ENCODE measurements around the gene TOX3.

Gene TOX3

GRCh38 chr16:52399116-52399515, 147.8 kb downstream of the TOX3 start:
- Histone ChIP-seq H3K4me1 (ENCODE audit: insufficient read depth, low read length, severe bottlenecking) (no peaks in the 10 kb centered on the region), H3F3A (ENCODE audit: insufficient read depth, low read length) (no peaks in the 10 kb centered on the region), H3K27me3 (ENCODE audit: insufficient read depth, low read length) (no peaks in the 10 kb centered on the region), H3K4me2 (ENCODE audit: low read length) (no peak overlapping the region), H3K4me3 (ENCODE audit: low read depth, low read length, poor library complexity, severe bottlenecking) (no peak overlapping the region), H3K36me3 (ENCODE audit: insufficient read depth, low read length) (no peaks in the 10 kb centered on the region), H3K9ac (ENCODE audit: low read length) (no peak overlapping the region), H4K20me1 (ENCODE audit: insufficient read depth, low read length) (no peaks in the 10 kb centered on the region), H3K9me2 (ENCODE audit: low read depth, low read length) (no peaks in the 10 kb centered on the region), H3K9me3 (ENCODE audit: low read length) (no peaks in the 10 kb centered on the region), H2AFZ (ENCODE audit: low read length) (no peak overlapping the region), H3K27ac (ENCODE audit: low read depth, low read length, poor library complexity, severe bottlenecking) (no peak overlapping the region), H3K79me2 (ENCODE audit: insufficient read depth, low read length) (no peaks in the 10 kb centered on the region)
- no peak for TF ChIP-seq EZH2 (IDR thresholded peaks at IDR 0.05; ENCODE audit: borderline replicate concordance, low read length)
- TF ChIP-seq, protein P1, sequence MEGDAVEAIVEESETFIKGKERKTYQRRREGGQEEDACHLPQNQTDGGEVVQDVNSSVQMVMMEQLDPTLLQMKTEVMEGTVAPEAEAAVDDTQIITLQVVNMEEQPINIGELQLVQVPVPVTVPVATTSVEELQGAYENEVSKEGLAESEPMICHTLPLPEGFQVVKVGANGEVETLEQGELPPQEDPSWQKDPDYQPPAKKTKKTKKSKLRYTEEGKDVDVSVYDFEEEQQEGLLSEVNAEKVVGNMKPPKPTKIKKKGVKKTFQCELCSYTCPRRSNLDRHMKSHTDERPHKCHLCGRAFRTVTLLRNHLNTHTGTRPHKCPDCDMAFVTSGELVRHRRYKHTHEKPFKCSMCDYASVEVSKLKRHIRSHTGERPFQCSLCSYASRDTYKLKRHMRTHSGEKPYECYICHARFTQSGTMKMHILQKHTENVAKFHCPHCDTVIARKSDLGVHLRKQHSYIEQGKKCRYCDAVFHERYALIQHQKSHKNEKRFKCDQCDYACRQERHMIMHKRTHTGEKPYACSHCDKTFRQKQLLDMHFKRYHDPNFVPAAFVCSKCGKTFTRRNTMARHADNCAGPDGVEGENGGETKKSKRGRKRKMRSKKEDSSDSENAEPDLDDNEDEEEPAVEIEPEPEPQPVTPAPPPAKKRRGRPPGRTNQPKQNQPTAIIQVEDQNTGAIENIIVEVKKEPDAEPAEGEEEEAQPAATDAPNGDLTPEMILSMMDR (IDR thresholded peaks at IDR 0.05; ENCODE audit: low read length), result no peak

- Histone ChIP-seq H3K4me1 (ENCODE audit: insufficient read depth, low read length, severe bottlenecking) (no peaks in the 10 kb centered on the region), H3K9me2 (ENCODE audit: low read depth, low read length) (no peaks in the 10 kb centered on the region), H3F3A (ENCODE audit: insufficient read depth, low read length) (no peaks in the 10 kb centered on the region), H3K9me3 (ENCODE audit: low read length) (no peaks in the 10 kb centered on the region), H3K36me3 (ENCODE audit: insufficient read depth, low read length) (no peaks in the 10 kb centered on the region), H3K9ac (ENCODE audit: low read length) (no peak overlapping the region), H3K4me2 (ENCODE audit: low read length) (no peak overlapping the region), H2AFZ (ENCODE audit: low read length) (no peak overlapping the region), H3K27ac (ENCODE audit: low read depth, low read length, poor library complexity, severe bottlenecking) (no peak overlapping the region), H3K27me3 (ENCODE audit: insufficient read depth, low read length) (no peaks in the 10 kb centered on the region), H3K4me3 (ENCODE audit: low read depth, low read length, poor library complexity, severe bottlenecking) (no peak overlapping the region), H3K79me2 (ENCODE audit: insufficient read depth, low read length) (no peaks in the 10 kb centered on the region), H4K20me1 (ENCODE audit: insufficient read depth, low read length) (no peaks in the 10 kb centered on the region)
- TF ChIP-seq, protein P1 (IDR thresholded peaks at IDR 0.05; ENCODE audit: low read length), result no peak
- TF ChIP-seq EZH2 (IDR thresholded peaks at IDR 0.05; ENCODE audit: borderline replicate concordance, low read length), result no peak
Measured at GRCh38 chr16:52398491-52398960, 148.4 kb downstream of the TOX3 start.

GRCh38 chr16:52398021-52398420, 148.9 kb downstream of the TOX3 start:
- Histone ChIP-seq H3K9me2 (ENCODE audit: low read depth, low read length) (no peaks in the 10 kb centered on the region), H3K4me2 (ENCODE audit: low read length) (no peak overlapping the region), H3K36me3 (ENCODE audit: insufficient read depth, low read length) (no peaks in the 10 kb centered on the region), H3K4me3 (ENCODE audit: low read depth, low read length, poor library complexity, severe bottlenecking) (no peak overlapping the region), H4K20me1 (ENCODE audit: insufficient read depth, low read length) (no peaks in the 10 kb centered on the region), H3K27ac (ENCODE audit: low read depth, low read length, poor library complexity, severe bottlenecking) (no peak overlapping the region), H3K27me3 (ENCODE audit: insufficient read depth, low read length) (no peaks in the 10 kb centered on the region), H3K9ac (ENCODE audit: low read length) (no peak overlapping the region), H3K79me2 (ENCODE audit: insufficient read depth, low read length) (no peaks in the 10 kb centered on the region), H2AFZ (ENCODE audit: low read length) (no peak overlapping the region), H3K9me3 (ENCODE audit: low read length) (no peaks in the 10 kb centered on the region), H3K4me1 (ENCODE audit: insufficient read depth, low read length, severe bottlenecking) (no peaks in the 10 kb centered on the region), H3F3A (ENCODE audit: insufficient read depth, low read length) (no peaks in the 10 kb centered on the region)
- TF ChIP-seq, protein P1 (IDR thresholded peaks at IDR 0.05; ENCODE audit: low read length), result no peak

Data from OCI-LY1 (cell line).